Osteocyte (in vitro differentiated cells): ENCODE measurements around the gene HNRNPL. TPM values are rescaled to one million over a fixed set of nuclear protein-coding genes. Genes with fewer than 3 reads are reported as not detected.

Experiments used
- DNase-seq: peaks from one replicate; pipeline ENCODE4 v3.0.0; 2021; ENCODE audit warnings: mixed read lengths; ENCODE audit not compliant: unreplicated experiment; ENCODE audit errors: extremely low spot score
- H3K27ac Mint-ChIP-seq: one replicate; pipeline ENCODE4 v1.8.0; 2021; ENCODE audit warnings: mild to moderate bottlenecking, mixed read lengths; ENCODE audit not compliant: unreplicated experiment
- H3K27me3 Mint-ChIP-seq: one replicate; pipeline ENCODE4 v1.8.0; 2021; ENCODE audit warnings: mixed read lengths; ENCODE audit not compliant: unreplicated experiment
- H3K36me3 Mint-ChIP-seq: one replicate; pipeline ENCODE4 v1.8.0; 2021; ENCODE audit warnings: mixed read lengths; ENCODE audit not compliant: unreplicated experiment
- H3K4me1 Mint-ChIP-seq: one replicate; pipeline ENCODE4 v1.8.0; 2021; ENCODE audit warnings: mixed read lengths; ENCODE audit not compliant: unreplicated experiment
- H3K4me3 Mint-ChIP-seq: one replicate; pipeline ENCODE4 v1.8.0; 2021; ENCODE audit warnings: mild to moderate bottlenecking, moderate library complexity, mixed read lengths; ENCODE audit not compliant: unreplicated experiment
- H3K9me3 Mint-ChIP-seq: one replicate; pipeline ENCODE4 v1.8.0; 2021; ENCODE audit warnings: mixed read lengths; ENCODE audit not compliant: unreplicated experiment
- CTCF ChIP-seq: fragments of 200-600 bp; sonication (generic); IDR thresholded peaks from 2 replicates; pipeline ENCODE4 v1.5.0; 2021; ENCODE audit warnings: antibody characterized with exemption, mild to moderate bottlenecking, moderate library complexity
- total RNA-seq: library from RNA; stranded (reverse); gene quantifications from 2 replicates; pipeline ENCODE4 v1.2.1, GENCODE V29; 2021

The HNRNPL gene
- total RNA-seq, 1 donor from 2014 or later = 262 TPM

DNA sequence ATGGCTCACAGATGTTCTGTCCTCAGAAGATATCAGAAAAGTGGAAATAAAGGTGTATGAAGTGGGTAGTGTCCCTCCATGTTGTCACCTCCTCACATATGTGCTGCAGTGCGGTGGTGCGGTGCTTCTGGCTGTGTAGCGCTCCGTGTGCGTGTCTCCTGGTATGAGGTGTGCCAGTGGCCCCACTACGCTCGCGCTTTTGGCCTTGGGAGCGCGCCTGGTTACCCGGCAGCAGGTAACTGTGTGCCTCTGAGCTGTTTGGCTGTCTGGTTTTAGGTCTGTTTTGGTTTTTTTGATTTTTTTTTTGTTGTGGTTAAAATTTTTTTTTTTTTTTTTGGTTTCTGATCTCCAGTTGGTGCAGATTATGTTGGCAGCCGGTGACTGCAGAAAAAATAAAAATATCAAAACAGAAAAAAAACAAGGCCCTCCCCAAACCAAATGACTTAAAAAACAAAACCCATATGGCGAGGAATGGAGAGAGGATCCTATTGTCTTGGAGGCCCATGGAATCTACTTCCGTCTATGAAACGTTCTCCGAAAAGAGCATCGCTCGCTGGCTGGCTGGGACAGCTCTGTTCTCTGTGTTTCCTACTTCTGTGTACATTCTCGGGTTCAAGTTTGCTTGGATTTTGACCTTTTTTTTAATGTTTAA is 7.9 kb downstream of the HNRNPL start:
- Mint-ChIP-seq H3K27me3 (no peaks in the 10 kb centered on the region), H3K36me3 (peaks cover 73% of the 10 kb centered on the region), H3K9me3 (no peaks in the 10 kb centered on the region), H3K4me3 (no peak overlapping the region), H3K27ac (no peak overlapping the region), H3K4me1 (peaks cover 4% of the 10 kb centered on the region)
- no peak for TF ChIP-seq CTCF
- DNase-seq = no peak

DNA sequence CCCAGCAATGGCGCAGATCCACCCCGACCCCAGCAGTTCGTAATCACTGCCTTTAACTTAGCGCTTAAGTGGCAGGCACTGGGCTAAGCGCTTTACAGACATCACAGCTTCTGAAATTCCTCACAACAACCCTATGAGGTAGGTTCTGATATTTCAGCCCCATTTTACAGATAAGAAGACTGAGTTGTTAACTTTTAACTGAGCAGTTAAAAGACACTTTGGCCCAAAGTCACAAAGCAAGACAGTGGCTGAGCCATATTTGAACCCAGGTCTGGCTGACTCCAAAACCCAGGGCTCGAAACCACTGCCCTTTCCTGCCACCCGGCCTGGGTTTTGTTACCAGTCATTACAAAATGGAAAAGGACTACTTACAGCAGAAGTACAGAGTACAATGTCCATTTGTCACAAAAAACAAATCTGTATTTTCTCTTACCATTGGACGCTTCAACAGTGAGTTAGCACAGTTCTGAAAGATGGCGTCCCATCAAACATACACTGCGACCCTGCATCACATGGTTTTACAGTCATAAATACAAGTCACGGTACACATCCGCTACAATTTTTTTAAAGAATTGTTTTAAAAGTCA is 8.5 kb downstream of the HNRNPL start:
- peaks cover 78% of the 10 kb centered on the region for H3K36me3 Mint-ChIP-seq
- DNase-seq = no peak
- H3K4me1 Mint-ChIP-seq = peaks cover 3% of the 10 kb centered on the region
- no peak overlapping the region for H3K27ac Mint-ChIP-seq
- H3K27me3 Mint-ChIP-seq = no peaks in the 10 kb centered on the region
- H3K9me3 Mint-ChIP-seq = no peaks in the 10 kb centered on the region
- H3K4me3 Mint-ChIP-seq = no peak overlapping the region
- TF ChIP-seq CTCF = no peak

- no peak for DNase-seq
- Mint-ChIP-seq H3K27ac (no peak overlapping the region), H3K27me3 (no peaks in the 10 kb centered on the region), H3K4me3 (no peak overlapping the region), H3K36me3 (peaks cover 75% of the 10 kb centered on the region), H3K9me3 (no peaks in the 10 kb centered on the region), H3K4me1 (peaks cover 3% of the 10 kb centered on the region)
- no peak for TF ChIP-seq CTCF
Measured at GRCh38 chr19:38840583-38840968, 9.2 kb downstream of the HNRNPL start.

DNA sequence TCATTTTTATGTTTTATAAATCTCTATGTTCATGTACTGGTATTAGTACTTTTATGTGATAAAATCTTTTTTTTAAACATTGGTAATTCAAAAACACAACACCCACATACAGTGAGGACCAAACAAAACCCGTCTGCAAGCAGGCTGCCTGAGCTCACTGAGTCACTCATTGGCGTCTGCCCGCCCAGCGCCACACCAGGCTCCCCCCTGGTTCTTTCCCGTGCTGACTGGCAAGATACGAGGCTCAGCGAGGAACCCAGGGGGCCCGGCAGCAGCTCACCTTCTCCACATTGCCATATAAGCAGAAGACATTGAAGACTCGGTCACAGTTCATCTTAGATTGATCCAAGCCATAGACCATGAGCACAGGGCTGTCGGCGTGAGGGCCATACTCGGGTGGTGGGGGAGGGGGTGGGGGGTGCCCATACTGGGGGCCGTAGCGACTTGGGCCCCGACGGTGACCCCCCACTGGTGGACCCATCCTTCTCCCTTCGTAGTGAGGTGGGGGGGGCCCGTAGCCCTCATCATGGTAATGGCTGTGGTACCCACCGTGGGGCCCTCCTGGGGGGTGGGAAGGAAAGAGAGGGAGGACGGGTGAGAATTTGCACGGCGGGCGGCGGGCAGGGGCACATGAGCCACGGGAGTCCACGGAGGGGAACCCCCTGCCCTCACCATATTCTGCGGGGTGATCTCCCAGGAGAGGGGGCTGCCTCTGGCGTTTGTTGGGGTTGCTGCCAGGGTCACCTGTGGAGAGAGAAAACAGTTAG is 9.8 kb downstream of the HNRNPL start:
- H3K4me1 Mint-ChIP-seq = no peaks in the 10 kb centered on the region
- H3K9me3 Mint-ChIP-seq = no peaks in the 10 kb centered on the region
- no peak overlapping the region for H3K27ac Mint-ChIP-seq
- DNase-seq = no peak
- TF ChIP-seq CTCF = no peak
- no peak overlapping the region for H3K4me3 Mint-ChIP-seq
- H3K36me3 Mint-ChIP-seq = peaks cover 70% of the 10 kb centered on the region
- no peaks in the 10 kb centered on the region for H3K27me3 Mint-ChIP-seq
